NCI-H1105 treated with DMSO at 0.1 percent for 48 hours (cell line): ENCODE measurements around the gene IGSF21.

Source experiments
- DNase-seq: peaks from one replicate; lab custom pipeline; 2025; lab: John Stamatoyannopoulos, UW

Gene IGSF21

GRCh38 chr1:18119771-18120377, 12.3 kb downstream of the IGSF21 start:
- no peak for DNase-seq

GRCh38 chr1:18120638-18121037, 13.0 kb downstream of the IGSF21 start:
- DNase-seq, result no peak

GRCh38 chr1:18121072-18121820, 13.6 kb downstream of the IGSF21 start:
- peak; percentile 59 for DNase-seq

- DNase-seq, result no peak
Measured at GRCh38 chr1:18123467-18123992, 15.9 kb downstream of the IGSF21 start.

- DNase-seq, result no peak
Measured at GRCh38 chr1:18124977-18125376, 17.4 kb downstream of the IGSF21 start.

- peak; percentile 3 for DNase-seq
Measured at GRCh38 chr1:18126616-18127015, 19.0 kb downstream of the IGSF21 start.

- no peak for DNase-seq
Measured at GRCh38 chr1:18128298-18128697, 20.7 kb downstream of the IGSF21 start.

- no peak for DNase-seq
Measured at GRCh38 chr1:18130356-18130755, 22.8 kb downstream of the IGSF21 start.

GRCh38 chr1:18132022-18132710, 24.6 kb downstream of the IGSF21 start:
- no peak for DNase-seq

GRCh38 chr1:18132711-18133541, 25.3 kb downstream of the IGSF21 start:
- no peak for DNase-seq

GRCh38 chr1:18134324-18135046, 26.9 kb downstream of the IGSF21 start:
- DNase-seq, result peak; percentile 38

- no peak for DNase-seq
Measured at GRCh38 chr1:18137759-18138345, 30.3 kb downstream of the IGSF21 start.

GRCh38 chr1:18139198-18139981, 31.8 kb downstream of the IGSF21 start:
- DNase-seq, result no peak

GRCh38 chr1:18140411-18140810, 32.8 kb downstream of the IGSF21 start:
- DNase-seq, result no peak

- no peak for DNase-seq
Measured at GRCh38 chr1:18141661-18142060, 34.1 kb downstream of the IGSF21 start.

GRCh38 chr1:18142471-18142870, 34.9 kb downstream of the IGSF21 start:
- DNase-seq, result no peak

GRCh38 chr1:18142969-18143368, 35.4 kb downstream of the IGSF21 start:
- DNase-seq, result no peak

- DNase-seq, result no peak
Measured at GRCh38 chr1:18144062-18144461, 36.5 kb downstream of the IGSF21 start.

GRCh38 chr1:18144916-18145647, 37.5 kb downstream of the IGSF21 start:
- no peak for DNase-seq
